ENCODE data around the gene EML4.

EML4 gene

GRCh38 chr2:42307180-42307579, 138.0 kb downstream of the EML4 start:
- DNase-seq (ENCODE audit: low read depth): no peak

- no peak for DNase-seq (ENCODE audit: low read depth)
Observed at GRCh38 chr2:42309366-42309765, 140.2 kb downstream of the EML4 start.

GRCh38 chr2:42310007-42310515, 140.9 kb downstream of the EML4 start:
- no peak for DNase-seq (ENCODE audit: low read depth)

- no peak for DNase-seq (ENCODE audit: low read depth)
Observed at GRCh38 chr2:42312106-42312505, 143.0 kb downstream of the EML4 start.

GRCh38 chr2:42314892-42315468, 145.8 kb downstream of the EML4 start:
- no peak for DNase-seq (ENCODE audit: low read depth)

GRCh38 chr2:42315844-42316470, 146.8 kb downstream of the EML4 start:
- no peak for DNase-seq (ENCODE audit: low read depth)

- DNase-seq (ENCODE audit: low read depth): no peak
Observed at GRCh38 chr2:42316910-42317309, 147.8 kb downstream of the EML4 start.

GRCh38 chr2:42317486-42317885, 148.3 kb downstream of the EML4 start:
- no peak for DNase-seq (ENCODE audit: low read depth)

GRCh38 chr2:42317945-42318344, 148.8 kb downstream of the EML4 start:
- DNase-seq (ENCODE audit: low read depth): no peak

- no peak for DNase-seq (ENCODE audit: low read depth)
Observed at GRCh38 chr2:42319265-42319664, 150.1 kb downstream of the EML4 start.

- no peak for DNase-seq (ENCODE audit: low read depth)
Observed at GRCh38 chr2:42321452-42322064, 152.4 kb downstream of the EML4 start.

- no peak for DNase-seq (ENCODE audit: low read depth)
Observed at GRCh38 chr2:42324244-42324643, 155.1 kb downstream of the EML4 start.

GRCh38 chr2:42324949-42325348, 155.8 kb downstream of the EML4 start:
- DNase-seq (ENCODE audit: low read depth): no peak

GRCh38 chr2:42325609-42326008, 156.5 kb downstream of the EML4 start:
- DNase-seq (ENCODE audit: low read depth): no peak

- no peak for DNase-seq (ENCODE audit: low read depth)
Observed at GRCh38 chr2:42327125-42327524, 158.0 kb downstream of the EML4 start.

- DNase-seq (ENCODE audit: low read depth): no peak
Observed at GRCh38 chr2:42328148-42328833, 159.1 kb downstream of the EML4 start.

- DNase-seq (ENCODE audit: low read depth): no peak
Observed at GRCh38 chr2:42328923-42329322, 159.8 kb downstream of the EML4 start.

GRCh38 chr2:42329736-42330135, 160.6 kb downstream of the EML4 start:
- no peak for DNase-seq (ENCODE audit: low read depth)

- DNase-seq (ENCODE audit: low read depth): no peak
Observed at GRCh38 chr2:42331569-42332284, 162.6 kb downstream of the EML4 start.

- no peak for DNase-seq (ENCODE audit: low read depth)
Observed at GRCh38 chr2:42332575-42332974, 163.4 kb downstream of the EML4 start.

GRCh38 chr2:42333579-42333978, 164.4 kb downstream of the EML4 start:
- DNase-seq (ENCODE audit: low read depth): no peak

- DNase-seq (ENCODE audit: low read depth): no peak
Observed at GRCh38 chr2:42334220-42334619, 165.1 kb downstream of the EML4 start.

Data from activated T-cell treated with anti-CD3 and anti-CD28 coated beads for 1 hour (primary cell).